Karpas-422 (cell line): ENCODE measurements around the gene PPFIA2. TPM values are rescaled to one million over a fixed set of nuclear protein-coding genes. Genes with fewer than 3 reads are reported as not detected.

Experiments
- DNase-seq: peaks from one replicate; pipeline ENCODE4 v3.0.0-alpha.2; 2015
- H2AFZ ChIP-seq: fragments of 200-600 bp; sonication (generic); 2 replicates; pipeline ENCODE4 v1.6.1; 2014; ENCODE audit warnings: antibody characterized with exemption, low read length, mixed read lengths
- H3K27ac ChIP-seq: fragments of 200-600 bp; sonication (generic); 2 replicates; pipeline ENCODE4 v1.5.1; 2014; ENCODE audit warnings: mild to moderate bottlenecking, low read length, moderate library complexity
- H3K27me3 ChIP-seq: fragments of 200-600 bp; sonication (generic); 2 replicates; pipeline ENCODE4 v1.6.1; 2014; ENCODE audit warnings: low read length, mixed read lengths
- H3K36me3 ChIP-seq: fragments of 200-600 bp; sonication (generic); 2 replicates; pipeline ENCODE4 v1.6.1; 2014; ENCODE audit warnings: low read length, mixed read lengths; ENCODE audit not compliant: insufficient read depth
- H3K4me1 ChIP-seq: fragments of 200-600 bp; sonication (generic); 2 replicates; pipeline ENCODE4 v1.6.1; 2014; ENCODE audit warnings: mild to moderate bottlenecking, low read length, mixed read lengths
- H3K4me2 ChIP-seq: fragments of 200-600 bp; sonication (generic); 2 replicates; pipeline ENCODE4 v1.6.1; 2014; ENCODE audit warnings: low read length, low read depth, mild to moderate bottlenecking; ENCODE audit not compliant: poor library complexity, severe bottlenecking
- H3K4me3 ChIP-seq: fragments of 200-600 bp; sonication (generic); 2 replicates; pipeline ENCODE4 v1.5.1; 2014; ENCODE audit warnings: mild to moderate bottlenecking, antibody characterized with exemption, low read length, mixed read lengths
- H3K79me2 ChIP-seq: fragments of 200-600 bp; sonication (generic); 2 replicates; pipeline ENCODE4 v1.6.1; 2014; ENCODE audit warnings: mild to moderate bottlenecking, low read length, mixed read lengths
- H3K9ac ChIP-seq: fragments of 200-600 bp; sonication (generic); 2 replicates; pipeline ENCODE4 v1.6.0; 2014; ENCODE audit warnings: low read length
- H3K9me2 ChIP-seq: fragments of 200-600 bp; sonication (generic), shearing (Covaris generic); replicated peaks from 2 replicates; pipeline ENCODE4 v1.6.0; 2014; ENCODE audit warnings: mild to moderate bottlenecking, low read length, moderate library complexity; ENCODE audit not compliant: insufficient read depth
- H3K9me3 ChIP-seq: fragments of 300-700, 200-600 bp; sonication (generic); 2 replicates; pipeline ENCODE4 v1.6.1; 2014; ENCODE audit warnings: low read length, mixed read lengths
- H4K20me1 ChIP-seq: fragments of 200-600 bp; sonication (generic); 2 replicates; pipeline ENCODE4 v1.6.1; 2014; ENCODE audit warnings: mild to moderate bottlenecking, antibody characterized with exemption, low read length, low read depth; ENCODE audit not compliant: insufficient read depth
- total RNA-seq: library from RNA; depleted of rRNA; stranded (reverse); fragments of >200 nt; shearing (Covaris generic); gene quantifications from 2 replicates; pipeline ENCODE4 v1.2.3, GENCODE V29; 2014; ENCODE audit warnings: low replicate concordance

The PPFIA2 gene
- total RNA-seq, 1 experiment from 2014 or later, result not detected

DNA sequence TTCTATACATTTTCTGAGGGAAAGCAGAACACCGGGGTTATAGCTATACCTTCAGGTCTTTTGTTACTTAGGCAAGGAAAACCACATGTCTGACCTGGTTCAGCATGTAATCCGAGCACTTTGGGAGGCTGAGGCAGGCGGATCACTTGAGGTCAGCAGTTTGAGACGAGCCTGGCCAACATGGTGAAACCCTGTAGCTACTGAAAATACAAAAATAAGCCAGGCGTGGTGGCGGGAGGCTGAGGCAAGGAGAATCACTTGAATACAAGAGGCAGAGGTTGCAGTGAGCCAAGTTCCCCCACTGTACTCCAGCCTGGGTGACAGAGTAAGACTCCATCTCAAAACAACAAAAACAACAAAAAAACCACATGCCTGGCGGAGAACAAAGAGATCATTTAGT, 503.7 kb downstream of the PPFIA2 start:
- no peaks in the 10 kb centered on the region for H3K36me3 ChIP-seq
- no peak overlapping the region for H3K4me3 ChIP-seq
- no peaks in the 10 kb centered on the region for H3K9me3 ChIP-seq
- H3K4me1 ChIP-seq, result no peaks in the 10 kb centered on the region
- no peak for DNase-seq
- no peak overlapping the region for H3K4me2 ChIP-seq
- no peaks in the 10 kb centered on the region for H3K27me3 ChIP-seq
- no peaks in the 10 kb centered on the region for H3K9me2 ChIP-seq
- no peak overlapping the region for H2AFZ ChIP-seq
- H3K27ac ChIP-seq, result no peak overlapping the region
- H3K9ac ChIP-seq, result no peak overlapping the region
- H4K20me1 ChIP-seq, result no peaks in the 10 kb centered on the region
- H3K79me2 ChIP-seq, result no peaks in the 10 kb centered on the region

DNA sequence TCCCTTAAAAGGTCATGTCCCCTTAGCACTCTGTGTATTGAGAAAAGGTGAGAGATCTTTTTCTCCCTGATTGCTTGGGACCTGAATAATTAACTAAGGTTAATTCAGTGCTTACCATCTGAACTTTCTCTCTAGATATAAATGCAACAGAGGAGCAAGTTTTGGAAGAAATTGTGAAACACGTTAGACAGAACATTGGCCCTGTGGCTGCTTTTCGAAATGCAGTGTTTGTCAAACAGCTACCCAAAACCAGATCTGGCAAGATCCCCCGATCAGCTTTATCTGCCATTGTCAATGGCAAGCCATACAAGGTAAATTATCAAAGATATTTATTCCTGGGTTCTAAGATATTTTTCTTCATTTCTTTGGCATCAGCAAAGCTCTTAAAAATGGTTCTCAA, 505.8 kb downstream of the PPFIA2 start:
- no peaks in the 10 kb centered on the region for H4K20me1 ChIP-seq
- H3K4me3 ChIP-seq, result no peak overlapping the region
- no peaks in the 10 kb centered on the region for H3K27me3 ChIP-seq
- no peaks in the 10 kb centered on the region for H3K9me3 ChIP-seq
- no peak overlapping the region for H3K27ac ChIP-seq
- no peaks in the 10 kb centered on the region for H3K79me2 ChIP-seq
- peaks cover under 1% of the 10 kb centered on the region; the same call in 1 of the 2 replicates for H3K4me1 ChIP-seq
- no peak overlapping the region for H2AFZ ChIP-seq
- no peak for DNase-seq
- H3K9me2 ChIP-seq, result no peaks in the 10 kb centered on the region
- H3K9ac ChIP-seq, result no peak overlapping the region
- H3K36me3 ChIP-seq, result no peaks in the 10 kb centered on the region
- H3K4me2 ChIP-seq, result no peak overlapping the region

DNA sequence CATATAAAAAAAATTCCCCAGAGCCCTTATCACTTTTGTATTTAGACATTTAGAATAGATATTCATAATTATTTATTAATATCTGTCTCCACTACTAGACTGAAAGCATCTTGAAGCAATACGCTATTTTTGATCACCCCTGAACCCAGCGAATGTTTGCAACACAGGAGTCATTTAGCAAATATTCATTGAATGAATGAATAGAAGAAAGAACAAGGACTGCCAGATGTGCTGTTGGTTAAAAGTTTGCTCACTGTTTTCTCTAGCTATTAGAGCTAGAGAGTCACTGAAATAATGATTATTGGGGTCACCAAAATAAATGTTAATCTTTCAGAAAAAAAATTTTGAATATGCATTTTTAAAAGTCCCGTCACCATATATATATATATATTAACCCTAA, 506.9 kb downstream of the PPFIA2 start:
- H3K27ac ChIP-seq, result no peak overlapping the region
- DNase-seq, result no peak
- no peaks in the 10 kb centered on the region for H3K36me3 ChIP-seq
- no peaks in the 10 kb centered on the region for H3K79me2 ChIP-seq
- H3K9me2 ChIP-seq, result no peaks in the 10 kb centered on the region
- no peak overlapping the region for H2AFZ ChIP-seq
- H3K4me2 ChIP-seq, result no peak overlapping the region
- H3K9me3 ChIP-seq, result no peaks in the 10 kb centered on the region
- H3K4me1 ChIP-seq, result peaks cover 8% of the 10 kb centered on the region
- no peak overlapping the region for H3K9ac ChIP-seq
- no peaks in the 10 kb centered on the region for H4K20me1 ChIP-seq
- H3K4me3 ChIP-seq, result no peak overlapping the region
- H3K27me3 ChIP-seq, result no peaks in the 10 kb centered on the region

DNA sequence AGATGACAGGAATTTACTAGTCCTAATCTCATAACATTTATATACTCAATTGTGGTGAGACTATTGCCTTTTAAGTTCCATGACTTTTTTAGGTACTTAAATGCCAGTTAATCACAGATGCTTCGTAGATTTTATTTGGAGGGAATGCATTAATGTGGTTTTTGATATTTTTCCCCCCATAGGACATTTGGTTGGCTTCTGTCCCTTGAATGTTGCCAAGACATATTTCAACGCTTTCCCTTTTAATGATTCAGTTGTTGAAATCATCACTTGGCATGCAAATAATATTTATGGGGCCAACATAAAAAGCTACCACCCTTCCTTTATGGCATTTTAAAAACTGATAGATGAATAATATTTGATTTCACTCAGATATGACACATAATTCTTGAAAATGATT, 509.2 kb downstream of the PPFIA2 start:
- Histone ChIP-seq H3K4me3 (no peak overlapping the region), H3K36me3 (no peaks in the 10 kb centered on the region), H2AFZ (no peak overlapping the region), H3K4me2 (no peak overlapping the region), H3K27me3 (no peaks in the 10 kb centered on the region), H3K79me2 (no peaks in the 10 kb centered on the region), H3K9me3 (no peaks in the 10 kb centered on the region), H3K4me1 (peaks cover 8% of the 10 kb centered on the region), H4K20me1 (no peaks in the 10 kb centered on the region), H3K9me2 (no peaks in the 10 kb centered on the region), H3K27ac (no peak overlapping the region), H3K9ac (no peak overlapping the region)
- no peak for DNase-seq

DNA sequence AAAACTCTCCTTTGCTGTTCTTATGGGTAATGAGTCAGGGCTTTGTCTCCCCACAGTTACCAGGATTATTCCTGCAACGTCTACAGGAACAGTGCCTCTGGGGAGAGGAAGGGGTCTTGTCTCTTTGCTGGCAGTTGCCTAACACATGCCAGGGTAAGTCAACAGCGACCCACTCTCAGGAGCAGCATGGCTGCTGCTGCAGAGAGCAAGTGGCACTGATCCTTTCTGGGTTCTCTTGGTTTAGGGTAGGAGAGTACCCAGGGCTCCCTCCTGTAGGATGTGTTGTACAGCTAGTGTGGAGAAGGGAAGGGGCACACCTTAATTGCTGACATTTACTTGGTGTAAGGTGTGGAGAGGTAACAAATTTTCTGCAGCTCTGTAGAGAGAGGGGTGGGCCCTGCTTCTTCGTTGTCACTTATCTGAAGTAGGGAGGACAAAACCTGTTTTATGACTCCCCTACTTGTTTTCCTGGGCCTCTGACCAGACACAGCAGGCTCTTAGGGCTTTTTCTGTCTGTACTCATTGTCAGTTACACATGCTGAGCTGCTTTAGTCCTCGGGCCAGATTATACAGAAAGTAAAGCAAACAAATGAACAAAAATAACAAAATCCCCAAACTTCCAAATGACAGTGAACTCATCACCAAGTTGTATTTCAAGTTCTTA, 513.1 kb downstream of the PPFIA2 start:
- no peak overlapping the region for H3K27ac ChIP-seq
- peaks cover 8% of the 10 kb centered on the region for H3K4me1 ChIP-seq
- no peak overlapping the region for H3K4me2 ChIP-seq
- no peaks in the 10 kb centered on the region for H3K79me2 ChIP-seq
- H3K9ac ChIP-seq, result no peak overlapping the region
- H3K9me3 ChIP-seq, result no peaks in the 10 kb centered on the region
- no peak overlapping the region for H2AFZ ChIP-seq
- H3K4me3 ChIP-seq, result no peak overlapping the region
- H3K9me2 ChIP-seq, result no peaks in the 10 kb centered on the region
- H3K36me3 ChIP-seq, result no peaks in the 10 kb centered on the region
- H3K27me3 ChIP-seq, result no peaks in the 10 kb centered on the region
- H4K20me1 ChIP-seq, result no peaks in the 10 kb centered on the region
- DNase-seq, result no peak

DNA sequence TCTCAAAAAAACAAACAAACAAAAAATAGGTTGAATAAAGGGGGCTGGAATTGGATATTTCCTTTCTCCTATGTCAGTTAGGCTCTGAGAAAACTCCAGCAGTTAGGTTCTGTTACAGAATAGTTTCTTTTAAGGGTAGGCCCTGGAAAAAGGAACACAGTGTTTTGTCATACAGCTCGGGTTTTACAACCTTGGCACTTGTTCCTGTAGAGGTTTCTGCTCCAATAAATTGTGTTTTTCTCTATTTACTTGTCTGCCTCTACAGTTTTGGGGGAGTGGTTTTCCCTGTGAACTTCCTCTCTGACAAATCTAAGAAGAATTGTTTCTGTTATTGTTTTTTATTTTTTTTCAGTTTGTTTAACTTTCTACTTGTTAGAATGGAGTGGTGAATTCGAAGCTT, 513.7 kb downstream of the PPFIA2 start:
- Histone ChIP-seq H3K9ac (no peak overlapping the region), H4K20me1 (no peaks in the 10 kb centered on the region), H3K36me3 (no peaks in the 10 kb centered on the region), H2AFZ (no peak overlapping the region), H3K9me2 (no peaks in the 10 kb centered on the region), H3K4me1 (peaks cover 8% of the 10 kb centered on the region), H3K27ac (no peak overlapping the region), H3K27me3 (no peaks in the 10 kb centered on the region), H3K4me2 (no peak overlapping the region), H3K79me2 (no peaks in the 10 kb centered on the region), H3K9me3 (no peaks in the 10 kb centered on the region), H3K4me3 (no peak overlapping the region)
- no peak for DNase-seq

DNA sequence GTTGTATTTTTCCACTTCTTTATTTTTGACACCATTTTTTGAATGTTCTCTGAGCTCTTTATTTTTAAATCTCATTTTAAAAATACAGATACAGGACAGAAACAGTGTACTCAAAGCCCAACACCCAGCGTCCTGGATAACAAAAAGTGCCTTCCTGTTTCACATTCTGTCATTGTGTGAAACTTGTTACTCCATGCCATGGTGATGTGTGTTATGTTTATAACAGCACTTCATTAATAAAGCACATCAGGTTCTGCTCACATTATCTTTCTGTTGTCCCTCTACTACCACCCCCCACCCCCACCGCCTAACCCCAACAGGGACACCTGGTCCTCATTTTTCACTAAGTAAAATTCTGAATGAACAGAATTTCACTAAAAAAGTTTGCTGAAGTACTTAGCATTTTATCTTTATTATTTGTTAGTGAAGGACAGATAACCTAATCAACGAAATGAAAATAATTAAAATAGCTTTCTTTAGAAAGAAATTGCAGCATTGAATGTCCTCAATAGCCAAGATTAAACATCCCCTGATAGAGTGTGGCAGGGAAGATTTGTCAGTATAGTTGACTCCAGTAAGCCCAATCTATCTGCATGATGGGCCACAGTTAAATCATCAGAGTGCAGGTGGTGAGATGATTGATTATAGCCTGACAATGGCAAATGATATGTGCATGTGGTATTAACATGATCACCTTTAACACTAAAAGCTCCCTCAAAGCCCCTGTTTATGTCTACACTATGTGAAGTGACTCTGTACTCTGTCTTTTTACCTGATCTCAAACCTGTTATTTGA, 527.4 kb downstream of the PPFIA2 start:
- no peak overlapping the region for H3K27ac ChIP-seq
- no peaks in the 10 kb centered on the region for H3K9me3 ChIP-seq
- H2AFZ ChIP-seq, result no peak overlapping the region
- no peaks in the 10 kb centered on the region for H3K4me1 ChIP-seq
- no peaks in the 10 kb centered on the region for H4K20me1 ChIP-seq
- H3K4me3 ChIP-seq, result no peak overlapping the region
- H3K4me2 ChIP-seq, result no peak overlapping the region
- no peak for DNase-seq
- H3K9me2 ChIP-seq, result no peaks in the 10 kb centered on the region
- H3K36me3 ChIP-seq, result no peaks in the 10 kb centered on the region
- H3K27me3 ChIP-seq, result no peaks in the 10 kb centered on the region
- no peak overlapping the region for H3K9ac ChIP-seq
- no peaks in the 10 kb centered on the region for H3K79me2 ChIP-seq

DNA sequence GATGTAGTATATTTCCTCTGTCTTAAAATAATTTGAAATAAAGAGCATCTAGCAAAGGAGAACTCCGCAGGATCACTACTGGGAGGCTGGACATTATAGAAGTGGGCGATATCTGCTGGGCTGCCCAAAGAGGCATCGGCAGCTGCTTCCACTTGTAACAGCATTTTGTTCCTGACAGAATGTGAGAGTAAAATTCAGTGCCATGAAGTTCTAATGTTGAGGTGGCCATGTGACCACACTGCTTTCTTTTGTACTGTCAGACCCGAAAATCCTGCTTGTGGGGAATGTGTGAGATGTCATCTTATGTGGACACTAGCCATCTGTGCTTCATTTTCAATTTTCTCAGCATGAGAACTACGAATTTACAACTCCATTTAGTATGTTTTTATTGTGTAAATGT, 529.4 kb downstream of the PPFIA2 start:
- Histone ChIP-seq H2AFZ (no peak overlapping the region), H3K9ac (no peak overlapping the region), H3K79me2 (no peaks in the 10 kb centered on the region), H4K20me1 (no peaks in the 10 kb centered on the region), H3K27ac (no peak overlapping the region), H3K9me2 (no peaks in the 10 kb centered on the region), H3K9me3 (no peaks in the 10 kb centered on the region), H3K4me1 (no peaks in the 10 kb centered on the region), H3K4me2 (no peak overlapping the region), H3K36me3 (no peaks in the 10 kb centered on the region), H3K4me3 (no peak overlapping the region), H3K27me3 (no peaks in the 10 kb centered on the region)
- no peak for DNase-seq
